Tibial nerve (tissue), 4 donors: ENCODE measurements around the gene ENTPD1. TPM values are rescaled to one million over a fixed set of nuclear protein-coding genes. Genes with fewer than 3 reads are reported as not detected.

Experiments
- DNase-seq, 2 donors: peaks; one replicate each; pipeline ENCODE4 v3.0.0-alpha.2; 2019; ENCODE audit warnings: low spot score in 2 of 2
- H3K27ac ChIP-seq, 4 donors: fragments of 200-600 bp; sonication (generic) in 3 of 4; one replicate each; pipeline ENCODE4 v1.5.1; 2017 to 2019; ENCODE audit warnings: mild to moderate bottlenecking in 1 of 4
- H3K27me3 ChIP-seq, 2 donors: fragments of 200-600 bp; sonication (generic) in 1 of 2; one replicate each; pipeline versions ENCODE4 v1.5.1 to v1.6.0; 2017 to 2019
- H3K36me3 ChIP-seq, 3 donors: fragments of 200-600 bp; sonication (generic); one replicate each; pipeline ENCODE4 v1.5.1; 2018 to 2019
- H3K4me1 ChIP-seq, 4 donors: fragments of 200-600 bp; sonication (generic) in 3 of 4; one replicate each; pipeline ENCODE4 v1.5.1; 2017 to 2019
- H3K4me3 ChIP-seq, 4 donors: fragments of 200-600 bp; sonication (generic) in 3 of 4; one replicate each; pipeline ENCODE4 v1.5.1; 2017 to 2019; ENCODE audit warnings: mild to moderate bottlenecking in 1 of 4, moderate library complexity in 1 of 4
- H3K9me3 ChIP-seq, 4 donors: fragments of 200-600 bp; sonication (generic) in 3 of 4; one replicate each; pipeline ENCODE4 v1.5.1; 2017 to 2019
- CTCF ChIP-seq, 5 experiments: fragments of 200-600 bp in 3 of 5; fragments of 450-650 bp in 2 of 5; sonication (generic) in 3 of 5; IDR thresholded peaks; one replicate each; pipeline ENCODE4 v1.5.1; 2016 to 2019; ENCODE audit warnings: antibody characterized with exemption in 5 of 5, mild to moderate bottlenecking in 3 of 5, moderate library complexity in 2 of 5
- EP300 ChIP-seq, 2 donors: sonication (generic); formaldehyde crosslinking; IDR thresholded peaks; one replicate each; pipeline ENCODE4 v1.6.1; 2017; ENCODE audit warnings: antibody characterized with exemption in 2 of 2, mild to moderate bottlenecking in 1 of 2
- POLR2A ChIP-seq, 2 donors: fragments of 450-650 bp; IDR thresholded peaks; one replicate each; pipeline ENCODE4 v1.6.1; 2017; ENCODE audit warnings: antibody characterized with exemption in 2 of 2, mild to moderate bottlenecking in 2 of 2, moderate library complexity in 2 of 2
- WGBS, 2 donors: methylation state at CpG; one replicate each; pipeline ENCODE4 v1.1.5; 2018; 5-methylcytosine and 5-hydroxymethylcytosine counted together
- total RNA-seq, 4 donors: library from RNA; depleted of rRNA; stranded (reverse); fragments of >200 nt; gene quantifications; one replicate each; pipeline ENCODE4 v1.1.0, GENCODE V29; 2016

ENTPD1 gene
- total RNA-seq, 4 donors from 2014 or later: 12.6 to 33.0 (median 26.1) TPM

DNA sequence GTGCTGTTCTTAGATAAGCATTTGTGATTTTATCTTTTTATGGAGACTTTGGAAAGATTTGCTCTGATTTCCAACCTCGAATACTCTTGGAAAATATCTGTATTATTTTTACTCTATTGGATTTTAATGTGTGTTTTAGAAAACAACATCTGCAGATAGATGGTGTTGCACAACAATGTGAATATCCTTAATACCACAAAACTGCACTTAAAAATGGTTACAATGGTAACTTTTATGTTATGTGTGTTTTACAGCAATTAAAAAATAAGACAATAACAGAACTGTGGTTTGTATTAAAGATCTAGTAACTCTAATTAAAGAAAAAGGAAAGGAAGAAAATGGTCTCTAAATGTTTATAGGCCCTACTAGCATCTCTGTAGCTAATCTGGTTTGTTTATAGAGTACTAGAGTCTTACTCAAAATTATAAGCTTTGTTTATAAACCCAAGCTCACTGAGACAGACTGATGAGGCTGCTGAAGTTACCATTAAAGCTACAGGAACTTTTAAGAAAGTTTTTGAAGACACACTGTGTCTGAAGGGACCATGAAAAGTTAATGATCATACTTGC, 77.2 kb downstream of the ENTPD1 start:
- Histone ChIP-seq H3K4me3 (no peak overlapping the region), H3K36me3 (no peaks in the 10 kb centered on the region), H3K27ac (peak overlapping the region in 2 of 4 donors; percentile 31 to 56), H3K27me3 (no peaks in the 10 kb centered on the region), H3K9me3 (no peaks in the 10 kb centered on the region), H3K4me1 (peaks cover 0 to 25% (median 5%) of the 10 kb centered on the region in 4 donors)
- WGBS, 2 donors: 31 to 49% methylated on average over 1 of the region's 1 CpG
- no peak for DNase-seq
- TF ChIP-seq POLR2A (IDR thresholded peaks at IDR 0.05) (no peak), CTCF (IDR thresholded peaks at IDR 0.05) (no peak), EP300 (IDR thresholded peaks at IDR 0.05) (no peak)

DNA sequence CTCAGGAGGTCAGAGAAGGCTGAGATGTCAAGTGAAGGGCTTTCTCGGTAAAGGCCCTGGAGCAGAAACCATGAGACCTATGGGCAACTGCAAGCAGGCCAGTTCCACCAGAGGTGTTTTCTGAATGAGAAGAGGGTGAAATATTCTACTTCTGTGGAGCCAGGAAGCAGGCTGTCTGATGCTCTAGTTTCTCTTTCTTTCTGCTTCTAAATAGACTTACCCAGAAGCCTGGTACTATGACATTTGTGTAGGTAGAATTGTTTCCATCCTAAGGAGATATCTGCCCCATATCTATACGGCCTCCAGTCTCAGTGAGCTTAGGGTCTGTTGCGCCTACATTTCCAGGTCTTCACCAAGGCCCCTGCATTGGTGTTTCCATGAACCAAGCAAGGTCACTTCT, 78.4 kb downstream of the ENTPD1 start:
- H3K4me3 ChIP-seq: no peak overlapping the region
- H3K27ac ChIP-seq: no peak overlapping the region
- H3K4me1 ChIP-seq: peaks cover 0 to 25% (median 5%) of the 10 kb centered on the region in 4 donors
- H3K27me3 ChIP-seq: no peaks in the 10 kb centered on the region
- no peaks in the 10 kb centered on the region for H3K36me3 ChIP-seq
- H3K9me3 ChIP-seq: no peaks in the 10 kb centered on the region
- TF ChIP-seq EP300 (IDR thresholded peaks at IDR 0.05) (no peak), POLR2A (IDR thresholded peaks at IDR 0.05) (no peak), CTCF (IDR thresholded peaks at IDR 0.05) (no peak)
- 95% methylated on average over 3 of the region's 3 CpGs for WGBS, 2 donors
- no peak for DNase-seq

DNA sequence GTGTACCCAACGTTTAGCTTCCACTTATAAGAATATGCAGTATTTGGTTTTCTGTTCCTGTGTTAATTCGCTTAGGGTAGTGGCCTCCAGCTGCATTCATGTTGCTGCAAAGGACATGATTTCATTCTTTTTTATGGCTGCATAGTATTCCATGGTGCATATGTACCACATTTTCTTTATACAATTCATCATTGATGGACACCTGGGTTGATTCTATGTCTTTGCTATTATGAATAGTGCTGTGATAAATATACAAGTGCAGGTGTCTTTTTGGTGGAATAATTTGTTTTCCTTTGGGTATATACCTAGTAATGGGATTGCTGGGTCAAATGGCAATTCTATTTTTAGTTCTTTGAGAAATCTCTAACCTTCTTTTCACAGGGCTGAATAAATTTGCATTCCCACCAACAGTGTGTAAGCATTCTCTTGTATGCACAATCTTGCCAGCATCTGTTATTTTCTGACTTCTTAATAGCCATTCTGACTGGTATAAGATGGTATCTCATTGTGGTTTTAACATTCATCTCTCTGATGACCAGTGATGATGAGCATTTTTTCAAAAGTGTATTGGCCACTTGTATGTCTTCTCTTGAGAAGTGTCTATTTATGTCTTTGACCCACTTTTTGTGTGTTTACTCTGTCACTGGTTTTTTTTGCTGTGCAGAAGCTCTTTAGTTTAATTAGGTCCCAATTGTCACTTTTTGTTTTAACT, 79.3 kb downstream of the ENTPD1 start:
- Histone ChIP-seq H3K36me3 (no peaks in the 10 kb centered on the region), H3K4me3 (no peak overlapping the region), H3K9me3 (no peaks in the 10 kb centered on the region), H3K27ac (no peak overlapping the region), H3K27me3 (no peaks in the 10 kb centered on the region), H3K4me1 (peaks cover 0 to 25% (median 5%) of the 10 kb centered on the region in 4 donors)
- 92% methylated on average over 2 of the region's 2 CpGs for WGBS, 2 donors
- DNase-seq: no peak
- TF ChIP-seq EP300 (IDR thresholded peaks at IDR 0.05) (no peak), POLR2A (IDR thresholded peaks at IDR 0.05) (no peak), CTCF (IDR thresholded peaks at IDR 0.05) (no peak)

DNA sequence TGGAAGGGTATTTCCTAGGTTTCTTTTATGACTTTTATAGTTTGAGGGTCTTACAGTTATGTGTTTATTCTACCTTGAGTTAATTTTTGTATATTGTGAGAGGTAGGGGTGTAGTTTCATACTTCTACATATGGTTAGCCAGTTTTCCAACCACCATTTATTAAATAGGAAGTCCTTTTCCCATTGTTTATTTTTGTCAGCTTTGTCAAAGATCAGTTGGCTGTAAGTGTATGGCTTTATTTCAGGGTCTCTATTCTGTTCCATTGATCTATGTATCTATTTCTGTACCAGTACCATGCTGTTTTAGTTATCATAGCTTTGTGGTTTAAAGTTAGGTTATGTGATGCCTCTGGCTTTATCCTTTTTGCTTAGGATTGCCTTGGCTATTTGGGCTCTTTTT, 79.9 kb downstream of the ENTPD1 start:
- DNase-seq: no peak
- H3K27me3 ChIP-seq: no peaks in the 10 kb centered on the region
- no peak for TF ChIP-seq CTCF (IDR thresholded peaks at IDR 0.05)
- no peak for TF ChIP-seq EP300 (IDR thresholded peaks at IDR 0.05)
- H3K27ac ChIP-seq: no peak overlapping the region
- H3K9me3 ChIP-seq: no peaks in the 10 kb centered on the region
- H3K4me1 ChIP-seq: peaks cover 0 to 25% (median 5%) of the 10 kb centered on the region in 4 donors
- no peaks in the 10 kb centered on the region for H3K36me3 ChIP-seq
- no peak overlapping the region for H3K4me3 ChIP-seq

DNA sequence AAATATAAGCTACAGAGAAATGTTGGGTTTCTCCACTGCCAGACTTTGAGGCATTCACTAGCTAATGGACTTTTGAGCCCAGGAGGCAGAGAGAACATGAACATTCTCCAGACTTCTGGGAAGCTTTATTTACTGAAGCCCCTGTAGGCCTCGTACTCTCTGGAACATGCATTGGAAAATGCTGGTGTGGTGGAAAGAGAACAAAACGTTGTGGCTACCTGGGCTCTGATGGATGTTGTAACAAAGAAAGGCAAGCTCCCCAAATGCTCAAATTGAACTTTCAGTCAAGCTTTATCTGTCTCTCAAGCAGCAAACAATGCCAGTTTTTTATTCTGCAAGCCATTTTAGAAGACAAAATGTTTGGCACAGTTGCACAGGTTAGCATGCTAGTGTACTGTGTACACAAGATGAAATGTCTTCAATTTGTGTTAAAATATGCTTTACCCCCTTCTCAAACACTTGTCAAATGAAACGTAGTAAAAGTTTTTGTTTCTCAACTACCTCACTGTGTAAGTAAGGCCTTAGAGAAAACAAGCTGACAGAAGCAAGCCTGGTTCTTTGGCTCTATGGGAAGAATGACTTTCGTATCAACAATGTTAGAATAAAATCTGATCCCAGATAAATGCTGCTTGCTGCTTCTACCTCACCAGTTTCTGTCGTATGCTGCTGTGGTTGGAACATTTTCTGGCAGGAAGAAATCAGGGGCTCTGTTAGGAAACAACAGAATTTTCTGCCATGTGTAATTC, 80.8 kb downstream of the ENTPD1 start:
- H3K4me1 ChIP-seq: peaks cover 0 to 25% (median 11%) of the 10 kb centered on the region in 4 donors
- TF ChIP-seq CTCF (IDR thresholded peaks at IDR 0.05) (no peak), POLR2A (IDR thresholded peaks at IDR 0.05) (no peak), EP300 (IDR thresholded peaks at IDR 0.05) (no peak)
- no peaks in the 10 kb centered on the region for H3K27me3 ChIP-seq
- H3K27ac ChIP-seq: peak overlapping the region in 2 of 4 donors; percentile 18 to 44
- no peak overlapping the region for H3K4me3 ChIP-seq
- no peak for DNase-seq
- no peaks in the 10 kb centered on the region for H3K36me3 ChIP-seq
- WGBS, 2 donors: 41 to 54% methylated on average over 5 of the region's 5 CpGs
- no peaks in the 10 kb centered on the region for H3K9me3 ChIP-seq
